ENCODE results near the gene UPK3BL2.
"Not testable (repeated sequence)": the region's sequence is repeated elsewhere in the genome, so short reads cannot be mapped to it uniquely, and the experiment has no call there.

- TF ChIP-seq CTCF (IDR thresholded peaks at IDR 0.05; ENCODE audit: borderline replicate concordance, extremely low read depth, low read length, poor library complexity, severe bottlenecking); EZH2 (IDR thresholded peaks at IDR 0.05; ENCODE audit: borderline replicate concordance, low read depth, low read length, severe bottlenecking): not testable (repeated sequence)
Observed at GRCh38 chr7:102512642-102513221, 30.8 kb downstream of the UPK3BL2 start.
